Measurements from ENCODE around the gene LRRC4C.

- TF ChIP-seq, protein P1, sequence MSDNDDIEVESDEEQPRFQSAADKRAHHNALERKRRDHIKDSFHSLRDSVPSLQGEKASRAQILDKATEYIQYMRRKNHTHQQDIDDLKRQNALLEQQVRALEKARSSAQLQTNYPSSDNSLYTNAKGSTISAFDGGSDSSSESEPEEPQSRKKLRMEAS (IDR thresholded peaks at IDR 0.05; ENCODE audit: insufficient read depth, insufficient read length) = no peak
- TF ChIP-seq EZH2 (IDR thresholded peaks at IDR 0.05; ENCODE audit: borderline replicate concordance, low read depth, low read length, severe bottlenecking) (no peak), CTCF (IDR thresholded peaks at IDR 0.05; ENCODE audit: extremely low read depth in 1 of 2, insufficient read depth in 1 of 2, low read depth in 1 of 2, low read length in 2 of 2) (no peak), GATA2 (IDR thresholded peaks at IDR 0.05; ENCODE audit: insufficient read depth, insufficient read length, low read depth, low read length) (no peak), POLR2AphosphoS5 (IDR thresholded peaks at IDR 0.05; ENCODE audit: insufficient read depth, low read depth, low read length) (no peak), FOS (IDR thresholded peaks at IDR 0.05; ENCODE audit: borderline replicate concordance, insufficient read depth, low read length) (no peak)
These were observed 64.8 kb downstream of the LRRC4C start for GRCh38 chr11:41394521-41395195.

Data from endothelial cell of umbilical vein (primary cell).